Measurements from ENCODE around the gene KIF13A.

DNA sequence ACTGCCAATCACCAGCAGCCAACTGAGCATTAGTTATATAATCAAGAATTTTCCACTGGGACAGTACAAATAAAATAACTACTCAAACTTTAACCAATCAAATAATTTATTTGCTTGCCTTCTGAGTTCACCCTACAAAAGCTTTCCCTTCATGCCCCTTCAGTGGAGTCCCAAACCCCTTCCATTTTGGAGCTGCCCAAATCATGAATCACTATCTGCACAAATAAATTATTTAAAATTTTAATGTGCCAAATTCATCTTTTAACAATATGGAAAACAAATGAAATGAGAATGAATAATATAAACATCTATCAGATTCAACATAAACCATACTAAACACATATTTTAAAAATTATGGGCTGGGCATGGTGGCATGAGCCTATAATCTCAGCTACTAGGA is 85.9 kb downstream of the KIF13A start:
- TF ChIP-seq SIN3A (IDR thresholded peaks at IDR 0.05; ENCODE audit: low read depth, low read length) = no peak
- TF ChIP-seq, protein P1, sequence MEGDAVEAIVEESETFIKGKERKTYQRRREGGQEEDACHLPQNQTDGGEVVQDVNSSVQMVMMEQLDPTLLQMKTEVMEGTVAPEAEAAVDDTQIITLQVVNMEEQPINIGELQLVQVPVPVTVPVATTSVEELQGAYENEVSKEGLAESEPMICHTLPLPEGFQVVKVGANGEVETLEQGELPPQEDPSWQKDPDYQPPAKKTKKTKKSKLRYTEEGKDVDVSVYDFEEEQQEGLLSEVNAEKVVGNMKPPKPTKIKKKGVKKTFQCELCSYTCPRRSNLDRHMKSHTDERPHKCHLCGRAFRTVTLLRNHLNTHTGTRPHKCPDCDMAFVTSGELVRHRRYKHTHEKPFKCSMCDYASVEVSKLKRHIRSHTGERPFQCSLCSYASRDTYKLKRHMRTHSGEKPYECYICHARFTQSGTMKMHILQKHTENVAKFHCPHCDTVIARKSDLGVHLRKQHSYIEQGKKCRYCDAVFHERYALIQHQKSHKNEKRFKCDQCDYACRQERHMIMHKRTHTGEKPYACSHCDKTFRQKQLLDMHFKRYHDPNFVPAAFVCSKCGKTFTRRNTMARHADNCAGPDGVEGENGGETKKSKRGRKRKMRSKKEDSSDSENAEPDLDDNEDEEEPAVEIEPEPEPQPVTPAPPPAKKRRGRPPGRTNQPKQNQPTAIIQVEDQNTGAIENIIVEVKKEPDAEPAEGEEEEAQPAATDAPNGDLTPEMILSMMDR (IDR thresholded peaks at IDR 0.05 in 2 of 3, conservative IDR thresholded peaks at IDR 0.05 in 1 of 3; ENCODE audit: control insufficient read depth in 2 of 3, extremely low read depth in 1 of 3, insufficient read depth in 1 of 3, low read depth in 3 of 3, low read length in 3 of 3) = no peak
- no peak for TF ChIP-seq EZH2 (IDR thresholded peaks at IDR 0.05; ENCODE audit: borderline replicate concordance, control insufficient read depth, low read depth, low read length)
- TF ChIP-seq SMAD5 (IDR thresholded peaks at IDR 0.05; ENCODE audit: low read depth) = no peak
- TF ChIP-seq, protein P2, sequence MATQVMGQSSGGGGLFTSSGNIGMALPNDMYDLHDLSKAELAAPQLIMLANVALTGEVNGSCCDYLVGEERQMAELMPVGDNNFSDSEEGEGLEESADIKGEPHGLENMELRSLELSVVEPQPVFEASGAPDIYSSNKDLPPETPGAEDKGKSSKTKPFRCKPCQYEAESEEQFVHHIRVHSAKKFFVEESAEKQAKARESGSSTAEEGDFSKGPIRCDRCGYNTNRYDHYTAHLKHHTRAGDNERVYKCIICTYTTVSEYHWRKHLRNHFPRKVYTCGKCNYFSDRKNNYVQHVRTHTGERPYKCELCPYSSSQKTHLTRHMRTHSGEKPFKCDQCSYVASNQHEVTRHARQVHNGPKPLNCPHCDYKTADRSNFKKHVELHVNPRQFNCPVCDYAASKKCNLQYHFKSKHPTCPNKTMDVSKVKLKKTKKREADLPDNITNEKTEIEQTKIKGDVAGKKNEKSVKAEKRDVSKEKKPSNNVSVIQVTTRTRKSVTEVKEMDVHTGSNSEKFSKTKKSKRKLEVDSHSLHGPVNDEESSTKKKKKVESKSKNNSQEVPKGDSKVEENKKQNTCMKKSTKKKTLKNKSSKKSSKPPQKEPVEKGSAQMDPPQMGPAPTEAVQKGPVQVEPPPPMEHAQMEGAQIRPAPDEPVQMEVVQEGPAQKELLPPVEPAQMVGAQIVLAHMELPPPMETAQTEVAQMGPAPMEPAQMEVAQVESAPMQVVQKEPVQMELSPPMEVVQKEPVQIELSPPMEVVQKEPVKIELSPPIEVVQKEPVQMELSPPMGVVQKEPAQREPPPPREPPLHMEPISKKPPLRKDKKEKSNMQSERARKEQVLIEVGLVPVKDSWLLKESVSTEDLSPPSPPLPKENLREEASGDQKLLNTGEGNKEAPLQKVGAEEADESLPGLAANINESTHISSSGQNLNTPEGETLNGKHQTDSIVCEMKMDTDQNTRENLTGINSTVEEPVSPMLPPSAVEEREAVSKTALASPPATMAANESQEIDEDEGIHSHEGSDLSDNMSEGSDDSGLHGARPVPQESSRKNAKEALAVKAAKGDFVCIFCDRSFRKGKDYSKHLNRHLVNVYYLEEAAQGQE (IDR thresholded peaks at IDR 0.05; ENCODE audit: low read depth, low read length) = no peak
- no peak for TF ChIP-seq FOS (IDR thresholded peaks at IDR 0.05; ENCODE audit: borderline replicate concordance, extremely low read depth, insufficient read length)
- no peak for TF ChIP-seq RAD21 (IDR thresholded peaks at IDR 0.05; ENCODE audit: insufficient read depth, low read depth, low read length)
- TF ChIP-seq NR2C2 (IDR thresholded peaks at IDR 0.05; ENCODE audit: borderline replicate concordance, control insufficient read depth, insufficient read length, low read depth) = no peak
- TF ChIP-seq, protein P3, sequence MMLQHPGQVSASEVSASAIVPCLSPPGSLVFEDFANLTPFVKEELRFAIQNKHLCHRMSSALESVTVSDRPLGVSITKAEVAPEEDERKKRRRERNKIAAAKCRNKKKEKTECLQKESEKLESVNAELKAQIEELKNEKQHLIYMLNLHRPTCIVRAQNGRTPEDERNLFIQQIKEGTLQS (IDR thresholded peaks at IDR 0.05; ENCODE audit: borderline replicate concordance, extremely low read depth, low read depth, low read length) = no peak
- no peak for TF ChIP-seq ZBED1 (IDR thresholded peaks at IDR 0.05; ENCODE audit: borderline replicate concordance)

Data from GM12878 (cell line).